GM23338 (cell line): Measurements from ENCODE around the gene SCGN.

Experiments used
- EZH2 ChIP-seq: fragments of 200-600 bp; sonication (generic); IDR thresholded peaks from one replicate; pipeline ENCODE4 v1.8.0; 2017; ENCODE audit warnings: antibody characterized with exemption, mild to moderate bottlenecking, low read depth; ENCODE audit not compliant: unreplicated experiment
- EZH2phosphoT487 ChIP-seq: fragments of 200-600 bp; sonication (generic); IDR thresholded peaks from one replicate; pipeline ENCODE4 v1.8.1; 2018; ENCODE audit warnings: antibody characterized with exemption; ENCODE audit not compliant: unreplicated experiment
- POLR2AphosphoS5 ChIP-seq: IDR thresholded peaks from 2 replicates; pipeline ENCODE4 v1.6.1; 2016; ENCODE audit warnings: antibody characterized with exemption, low read depth
- TF ChIP-seq, protein P1 (sequence below), 2 experiments: fragments of 200-600 bp in 1 of 2; sonication (generic) in 1 of 2; conservative IDR thresholded peaks; 2 replicates each; pipeline versions ENCODE4 v1.5.1 to v1.6.1; 2016 to 2017; ENCODE audit warnings: antibody characterized with exemption in 2 of 2, low read depth in 2 of 2, mild to moderate bottlenecking in 2 of 2, moderate library complexity in 1 of 2
- TF ChIP-seq, protein P2 (sequence below): IDR thresholded peaks from one replicate; pipeline ENCODE4 v1.6.1; 2018; ENCODE audit warnings: antibody characterized with exemption; ENCODE audit not compliant: unreplicated experiment

DNA sequence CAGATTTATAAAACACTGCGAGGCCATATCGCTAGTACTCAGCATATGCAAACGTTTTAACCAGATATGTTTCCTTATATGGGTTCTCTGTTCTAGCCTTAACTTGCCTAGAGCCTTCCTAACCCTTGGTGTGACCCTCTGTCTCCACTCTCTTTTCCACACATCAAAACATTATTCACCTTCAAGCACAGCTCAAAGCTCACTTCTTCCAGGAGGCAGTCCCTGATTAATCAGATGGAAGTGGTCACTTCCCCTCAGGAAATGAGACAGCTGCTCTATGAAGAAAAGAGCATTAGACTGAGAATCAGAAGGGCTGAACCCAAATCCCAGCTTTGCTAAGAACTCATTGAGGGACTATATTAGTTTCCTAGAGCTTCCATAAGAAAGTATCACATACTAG lies 62.8 kb downstream of the SCGN start:
- TF ChIP-seq, protein P1, sequence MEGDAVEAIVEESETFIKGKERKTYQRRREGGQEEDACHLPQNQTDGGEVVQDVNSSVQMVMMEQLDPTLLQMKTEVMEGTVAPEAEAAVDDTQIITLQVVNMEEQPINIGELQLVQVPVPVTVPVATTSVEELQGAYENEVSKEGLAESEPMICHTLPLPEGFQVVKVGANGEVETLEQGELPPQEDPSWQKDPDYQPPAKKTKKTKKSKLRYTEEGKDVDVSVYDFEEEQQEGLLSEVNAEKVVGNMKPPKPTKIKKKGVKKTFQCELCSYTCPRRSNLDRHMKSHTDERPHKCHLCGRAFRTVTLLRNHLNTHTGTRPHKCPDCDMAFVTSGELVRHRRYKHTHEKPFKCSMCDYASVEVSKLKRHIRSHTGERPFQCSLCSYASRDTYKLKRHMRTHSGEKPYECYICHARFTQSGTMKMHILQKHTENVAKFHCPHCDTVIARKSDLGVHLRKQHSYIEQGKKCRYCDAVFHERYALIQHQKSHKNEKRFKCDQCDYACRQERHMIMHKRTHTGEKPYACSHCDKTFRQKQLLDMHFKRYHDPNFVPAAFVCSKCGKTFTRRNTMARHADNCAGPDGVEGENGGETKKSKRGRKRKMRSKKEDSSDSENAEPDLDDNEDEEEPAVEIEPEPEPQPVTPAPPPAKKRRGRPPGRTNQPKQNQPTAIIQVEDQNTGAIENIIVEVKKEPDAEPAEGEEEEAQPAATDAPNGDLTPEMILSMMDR (conservative IDR thresholded peaks at IDR 0.05; ENCODE audit: low read depth in 2 of 2), result no peak
- TF ChIP-seq POLR2AphosphoS5 (no peak), EZH2phosphoT487 (no peak), EZH2 (no peak)
- TF ChIP-seq, protein P2, sequence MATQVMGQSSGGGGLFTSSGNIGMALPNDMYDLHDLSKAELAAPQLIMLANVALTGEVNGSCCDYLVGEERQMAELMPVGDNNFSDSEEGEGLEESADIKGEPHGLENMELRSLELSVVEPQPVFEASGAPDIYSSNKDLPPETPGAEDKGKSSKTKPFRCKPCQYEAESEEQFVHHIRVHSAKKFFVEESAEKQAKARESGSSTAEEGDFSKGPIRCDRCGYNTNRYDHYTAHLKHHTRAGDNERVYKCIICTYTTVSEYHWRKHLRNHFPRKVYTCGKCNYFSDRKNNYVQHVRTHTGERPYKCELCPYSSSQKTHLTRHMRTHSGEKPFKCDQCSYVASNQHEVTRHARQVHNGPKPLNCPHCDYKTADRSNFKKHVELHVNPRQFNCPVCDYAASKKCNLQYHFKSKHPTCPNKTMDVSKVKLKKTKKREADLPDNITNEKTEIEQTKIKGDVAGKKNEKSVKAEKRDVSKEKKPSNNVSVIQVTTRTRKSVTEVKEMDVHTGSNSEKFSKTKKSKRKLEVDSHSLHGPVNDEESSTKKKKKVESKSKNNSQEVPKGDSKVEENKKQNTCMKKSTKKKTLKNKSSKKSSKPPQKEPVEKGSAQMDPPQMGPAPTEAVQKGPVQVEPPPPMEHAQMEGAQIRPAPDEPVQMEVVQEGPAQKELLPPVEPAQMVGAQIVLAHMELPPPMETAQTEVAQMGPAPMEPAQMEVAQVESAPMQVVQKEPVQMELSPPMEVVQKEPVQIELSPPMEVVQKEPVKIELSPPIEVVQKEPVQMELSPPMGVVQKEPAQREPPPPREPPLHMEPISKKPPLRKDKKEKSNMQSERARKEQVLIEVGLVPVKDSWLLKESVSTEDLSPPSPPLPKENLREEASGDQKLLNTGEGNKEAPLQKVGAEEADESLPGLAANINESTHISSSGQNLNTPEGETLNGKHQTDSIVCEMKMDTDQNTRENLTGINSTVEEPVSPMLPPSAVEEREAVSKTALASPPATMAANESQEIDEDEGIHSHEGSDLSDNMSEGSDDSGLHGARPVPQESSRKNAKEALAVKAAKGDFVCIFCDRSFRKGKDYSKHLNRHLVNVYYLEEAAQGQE, result no peak
